GM19468 (cell line): ENCODE measurements around the gene NPDC1.
A peak's percentile ranks its signal among the peaks of the same experiment; 100 is the strongest.

Source experiments
- ATAC-seq: cut with Tn5 transposase; IDR thresholded peaks from one replicate; pipeline ENCODE4 v1.9.1; 2021; ENCODE audit warnings: mild to moderate bottlenecking, moderate library complexity, moderate number of reproducible peaks; ENCODE audit not compliant: unreplicated experiment; ENCODE audit errors: extremely low read depth

NPDC1 gene

DNA sequence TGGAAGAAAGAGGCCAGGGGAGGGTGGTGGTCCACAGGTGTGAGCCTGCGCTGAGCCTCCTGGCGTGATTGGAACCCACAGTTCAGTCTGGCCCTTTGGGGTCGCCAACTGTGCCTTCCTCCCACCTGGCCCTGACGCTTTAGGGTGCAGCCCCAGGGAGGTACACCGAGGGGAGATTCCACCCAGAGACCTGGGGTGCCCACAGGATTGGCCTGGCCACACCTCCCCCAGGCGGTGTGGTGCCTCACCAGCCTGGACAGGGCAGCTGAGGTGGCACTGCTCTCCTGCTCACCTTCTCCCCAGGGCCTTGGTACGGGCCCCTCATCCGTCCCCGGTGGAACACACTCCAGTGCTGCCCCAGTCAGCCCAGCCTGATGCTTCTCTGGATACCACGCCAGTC lies 48.6 kb downstream of the NPDC1 start:
- ATAC-seq: no peak

- ATAC-seq: no peak
These were observed 49.4 kb downstream of the NPDC1 start, which contains the start of gene CLIC3 for GRCh38 chr9:136996361-136997292. Gene CLIC3, minus strand, starts transcription at chr9:136996568. Its CDS starts 25 bp downstream, at chr9:136996543.

DNA sequence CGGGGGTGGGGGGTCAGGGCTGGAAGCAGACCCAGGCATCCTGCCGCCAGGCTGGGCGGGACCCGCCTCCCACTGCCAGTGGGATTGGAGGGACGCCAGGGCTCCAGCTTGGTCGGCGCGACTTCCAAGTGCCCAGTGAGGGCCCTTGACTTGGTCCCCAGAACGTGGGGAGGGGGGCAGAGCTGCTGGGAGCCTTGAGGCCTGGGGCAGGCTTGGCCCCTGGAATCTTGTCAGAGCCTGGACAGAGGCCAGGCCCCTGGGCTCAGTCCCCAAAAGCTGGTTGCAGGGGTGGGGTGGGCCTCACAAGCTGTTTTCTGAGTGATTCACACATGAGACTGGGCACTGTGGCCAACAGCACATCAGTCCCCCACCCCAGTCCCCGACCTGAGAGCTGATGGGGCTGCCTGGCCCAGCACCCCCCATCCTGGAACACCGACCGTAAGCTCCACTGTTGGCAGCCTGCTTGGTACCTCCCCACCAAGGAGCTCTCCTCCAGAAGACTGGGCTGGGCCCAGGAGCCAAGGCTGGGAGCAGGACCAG lies 50.1 kb downstream of the NPDC1 start:
- no peak for ATAC-seq

DNA sequence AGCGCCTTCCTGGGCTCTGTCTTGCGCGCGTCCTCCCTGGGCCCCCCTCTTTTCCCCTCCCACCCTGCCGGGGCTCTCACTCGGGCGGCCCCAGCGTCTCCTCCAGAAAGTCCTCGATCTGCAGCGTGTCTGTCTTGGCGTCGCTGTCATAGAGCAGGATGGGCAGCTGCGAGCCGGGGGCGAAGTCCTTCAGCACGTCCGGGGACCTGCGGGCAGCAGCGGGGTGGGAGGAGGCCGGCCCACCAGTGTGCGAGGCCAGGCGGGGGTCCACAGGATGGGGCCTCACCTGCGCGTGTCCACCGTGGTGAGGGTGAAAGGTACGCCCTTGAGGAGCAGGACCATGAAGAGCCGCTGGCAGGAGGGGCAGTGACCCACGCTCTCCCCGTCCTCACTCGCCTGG lies 50.6 kb downstream of the NPDC1 start:
- no peak for ATAC-seq

DNA sequence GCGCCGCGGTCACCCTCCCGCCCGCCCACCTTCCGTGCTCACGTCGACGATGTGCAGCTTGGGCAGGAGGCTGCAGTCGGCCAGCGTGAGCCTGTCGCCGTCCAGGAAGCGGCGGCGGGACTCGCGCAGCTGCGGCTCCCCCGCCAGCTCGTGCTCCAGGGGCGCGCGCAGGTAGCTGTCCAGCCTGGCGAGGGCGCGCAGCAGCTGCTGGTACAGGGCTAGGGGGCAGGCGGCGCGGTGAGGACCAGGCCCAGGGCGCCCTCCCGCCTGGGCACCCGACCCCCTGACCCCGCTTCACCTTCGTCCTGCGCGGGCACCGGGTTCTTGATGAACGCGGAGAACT lies 51.1 kb downstream of the NPDC1 start:
- ATAC-seq: no peak

- ATAC-seq: no peak
These were observed 51.6 kb downstream of the NPDC1 start for GRCh38 chr9:136994180-136994887.

DNA sequence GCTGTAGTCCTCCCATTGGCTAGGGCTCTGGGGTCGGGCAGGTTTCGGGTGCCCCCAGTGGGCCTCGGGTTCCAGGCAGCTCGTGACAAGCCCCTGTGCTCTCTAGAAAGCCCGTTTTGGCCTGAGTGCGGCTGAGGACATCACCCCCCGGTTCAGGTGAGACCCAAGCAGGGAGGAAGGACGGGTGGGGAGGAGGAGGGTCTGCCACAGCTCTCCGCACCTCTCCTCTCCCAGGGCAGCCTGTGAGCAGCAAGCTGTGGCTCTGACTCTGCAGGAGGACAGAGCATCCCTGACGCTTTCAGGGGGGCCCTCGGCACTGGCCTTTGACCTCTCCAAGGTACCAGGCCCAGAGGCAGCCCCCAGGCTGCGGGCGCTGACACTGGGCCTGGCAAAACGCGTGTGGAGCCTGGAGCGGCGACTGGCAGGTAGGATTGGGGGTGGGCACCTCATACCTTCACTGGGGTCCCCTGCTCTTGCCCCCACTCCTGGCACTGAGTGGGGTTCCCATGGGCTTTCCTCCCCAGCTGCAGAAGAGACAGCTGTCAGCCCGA lies 53.1 kb downstream of the NPDC1 start:
- no peak for ATAC-seq

- ATAC-seq: peak; percentile 63
These were observed 53.8 kb downstream of the NPDC1 start, which contains the start of gene PAXX for GRCh38 chr9:136991993-136992818. Gene PAXX, plus strand, starts transcription at chr9:136992422. Its CDS starts 22 bp downstream, at chr9:136992444.

DNA sequence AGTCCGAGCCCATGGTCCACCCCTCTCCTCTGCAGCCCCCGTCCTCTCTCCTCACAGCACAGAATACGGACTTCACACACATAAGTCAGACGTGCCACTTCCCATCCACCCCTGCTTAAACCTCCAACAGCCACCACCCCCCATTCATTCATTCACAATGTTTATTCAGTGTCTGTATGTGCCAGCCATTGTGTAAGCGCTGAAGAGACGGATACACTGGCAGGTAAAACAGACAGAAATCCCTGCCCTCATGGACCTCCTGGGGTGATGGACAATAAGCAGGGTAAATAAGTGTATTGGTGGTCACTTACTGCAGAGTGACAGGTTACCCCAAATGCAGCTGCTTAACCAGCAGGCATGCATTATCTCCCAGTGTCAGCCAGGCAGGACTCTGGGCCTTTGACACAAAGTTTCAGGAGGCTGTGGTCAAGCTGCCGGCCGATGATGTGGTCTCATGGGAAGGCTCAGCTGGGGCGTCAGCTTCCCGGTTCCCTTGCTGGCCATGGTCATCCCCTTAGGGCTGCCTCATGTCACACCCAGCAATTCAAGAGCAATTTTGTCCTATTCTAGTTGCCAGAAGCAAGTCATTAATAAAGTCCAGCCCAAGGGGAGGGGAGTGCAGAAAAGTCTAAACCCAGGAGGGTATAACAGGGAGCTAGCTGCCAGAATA lies 55.6 kb downstream of the NPDC1 start:
- no peak for ATAC-seq
